K562 (cell line): Measurements from ENCODE around the gene BRCA1. TPM values are rescaled to one million over a fixed set of nuclear protein-coding genes. Genes with fewer than 3 reads are reported as not detected.

Experiments
- CBX2 ChIP-seq: fragments of 200-600 bp; sonication (generic); IDR thresholded peaks from one replicate; pipeline ENCODE4 v1.6.1; 2012; ENCODE audit warnings: mild to moderate bottlenecking, low read length, inconsistent platforms; ENCODE audit not compliant: insufficient read depth, poor library complexity, severe bottlenecking
- IRF2 ChIP-seq: sonication (generic); formaldehyde crosslinking; IDR thresholded peaks from 2 replicates; pipeline ENCODE4 v1.8.1; 2022; ENCODE audit warnings: mild to moderate bottlenecking, missing genetic modification reagents
- MBD1 ChIP-seq: fragments of 250-450 bp; sonication (Bioruptor Pico); IDR thresholded peaks from 2 replicates; pipeline ENCODE4 v1.8.0; 2022; ENCODE audit warnings: inconsistent platforms
- MIER1 ChIP-seq: fragments of 450-650 bp; IDR thresholded peaks from 2 replicates; pipeline ENCODE4 v1.6.1; 2016; ENCODE audit warnings: antibody characterized with exemption, mild to moderate bottlenecking, low read depth
- MYC ChIP-seq, 2 experiments: fragments of 250-450 bp in 1 of 2; sonication (Bioruptor Pico) in 1 of 2; IDR thresholded peaks; 2 replicates each; pipeline versions ENCODE4 v1.5.1 to v1.6.1; 2012 to 2021; ENCODE audit warnings: low read depth in 2 of 2, borderline replicate concordance in 1 of 2, improper control_type of control experiment in 1 of 2, low read length in 1 of 2, mild to moderate bottlenecking in 1 of 2, moderate library complexity in 1 of 2
- RAD21 ChIP-seq, 2 experiments: fragments of 250-450 bp in 1 of 2; fragments of 450-650 bp in 1 of 2; sonication (Bioruptor Pico) in 1 of 2; formaldehyde crosslinking in 1 of 2; IDR thresholded peaks in 1 of 2; conservative IDR thresholded peaks in 1 of 2; 2 replicates each; pipeline versions ENCODE4 v1.4.0 to v1.8.0; 2020 to 2022; ENCODE audit warnings: mild to moderate bottlenecking in 2 of 2, moderate library complexity in 1 of 2
- SAFB2 ChIP-seq: fragments of 200-400 bp; formaldehyde crosslinking; IDR thresholded peaks from 2 replicates; pipeline ENCODE4 v1.6.1; 2018; ENCODE audit warnings: borderline replicate concordance, low read length, low read depth, moderate library complexity; ENCODE audit not compliant: severe bottlenecking
- SREBF2 ChIP-seq: sonication (generic); formaldehyde crosslinking; IDR thresholded peaks from 2 replicates; pipeline ENCODE4 v1.4.0; 2020; ENCODE audit warnings: mild to moderate bottlenecking, missing genetic modification reagents
- TEAD4 ChIP-seq, 2 experiments: sonication (generic) in 1 of 2; formaldehyde crosslinking in 1 of 2; IDR thresholded peaks; 2 replicates each; pipeline versions ENCODE4 v1.6.1 to v1.8.0; 2012 to 2022; ENCODE audit warnings: borderline replicate concordance in 1 of 2, inconsistent platforms in 1 of 2, low read length in 1 of 2, mild to moderate bottlenecking in 1 of 2, missing genetic modification reagents in 1 of 2
- THAP7 ChIP-seq: fragments of 250-450 bp; sonication (Bioruptor Pico); IDR thresholded peaks from 2 replicates; pipeline ENCODE4 v1.5.0; 2021
- ZNF197 ChIP-seq: fragments of 200-800 bp; sonication (Bioruptor generic); IDR thresholded peaks from 2 replicates; pipeline ENCODE4 v1.6.1; 2016; ENCODE audit warnings: low read depth, missing genetic modification characterization, missing compliant biosample characterization
- ZNF445 ChIP-seq: fragments of 250-450 bp; sonication (Bioruptor Pico); IDR thresholded peaks from 2 replicates; pipeline ENCODE4 v1.4.0; 2020; ENCODE audit warnings: low read depth, mild to moderate bottlenecking, moderate library complexity
- polyA plus RNA-seq, 8 experiments: library from polyadenylated mRNA; depleted of rRNA in 4 of 8; stranded (reverse) in 5 of 8; unstranded in 3 of 8; fragments of >200 nt; fragmentation: Nextera tagmentation in 2 of 8; fragmentation: Illumina TruSeq in 1 of 8; extraction: Ambion mirVana in 2 of 8; extraction: Trizol in 1 of 8; gene quantifications; 2 replicates each; pipeline versions ENCODE4 v1.2.1 to v1.2.3, GENCODE V29; 2011 to 2014; ENCODE audit warnings: inconsistent platforms in 1 of 8, missing spikeins in 1 of 8
- total RNA-seq, 7 experiments: library from RNA; depleted of rRNA in 6 of 7; stranded (reverse); fragments of >200 nt in 6 of 7; fragmentation: Illumina TruSeq in 2 of 7; extraction: Trizol in 2 of 7; gene quantifications; 2 replicates each; pipeline versions ENCODE4 v1.2.1 to v1.2.3, GENCODE V29; 2011 to 2021; ENCODE audit warnings: low replicate concordance in 1 of 7
- TF ChIP-seq, protein P1 (sequence below): IDR thresholded peaks from 2 replicates; pipeline ENCODE4 v1.6.1; 2012; ENCODE audit warnings: low read depth, low read length, improper control_type of control experiment, borderline replicate concordance
- TF ChIP-seq, protein P2 (sequence below): fragments of 250-450 bp; sonication (Bioruptor Pico); IDR thresholded peaks from 2 replicates; pipeline ENCODE4 v1.5.0; 2021; ENCODE audit warnings: mild to moderate bottlenecking, moderate library complexity
- TF ChIP-seq, protein P3 (sequence below): fragments of 250-450 bp; sonication (Bioruptor Pico); IDR thresholded peaks from 2 replicates; pipeline ENCODE4 v1.4.0; 2020

The BRCA1 gene
- total and polyA plus RNA-seq, 9 of the 15 experiments (the other 6 are each of a cell fraction or from before 2014, with no cell fraction given): 25.9 to 95.3 (median 62.3) TPM

- peak in 1 of 2 experiments; percentile 35; a peak in 2 of 4 replicates for TF ChIP-seq RAD21 (CRISPR knock-in tag; conservative IDR thresholded peaks at IDR 0.05 in 1 of 2, IDR thresholded peaks at IDR 0.05 in 1 of 2)
- no peak for TF ChIP-seq IRF2 (CRISPR knock-in tag)
- no peak for TF ChIP-seq MIER1
- TF ChIP-seq THAP7 (CRISPR knock-in tag): no peak
- TF ChIP-seq, protein P1, sequence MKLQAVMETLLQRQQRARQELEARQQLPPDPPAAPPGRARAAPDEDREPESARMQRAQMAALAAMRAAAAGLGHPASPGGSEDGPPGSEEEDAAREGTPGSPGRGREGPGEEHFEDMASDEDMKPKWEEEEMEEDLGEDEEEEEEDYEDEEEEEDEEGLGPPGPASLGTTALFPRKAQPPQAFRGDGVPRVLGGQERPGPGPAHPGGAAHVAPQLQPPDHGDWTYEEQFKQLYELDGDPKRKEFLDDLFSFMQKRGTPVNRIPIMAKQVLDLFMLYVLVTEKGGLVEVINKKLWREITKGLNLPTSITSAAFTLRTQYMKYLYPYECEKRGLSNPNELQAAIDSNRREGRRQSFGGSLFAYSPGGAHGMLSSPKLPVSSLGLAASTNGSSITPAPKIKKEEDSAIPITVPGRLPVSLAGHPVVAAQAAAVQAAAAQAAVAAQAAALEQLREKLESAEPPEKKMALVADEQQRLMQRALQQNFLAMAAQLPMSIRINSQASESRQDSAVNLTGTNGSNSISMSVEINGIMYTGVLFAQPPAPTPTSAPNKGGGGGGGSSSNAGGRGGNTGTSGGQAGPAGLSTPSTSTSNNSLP: no peak
- TF ChIP-seq CBX2: no peak
- TF ChIP-seq SREBF2 (CRISPR knock-in tag): no peak
- TF ChIP-seq TEAD4 (IDR thresholded peaks at IDR 0.05; ENCODE audit: low read length): no peak; the same call in 1 of the 2 replicates
- no peak for TF ChIP-seq TEAD4 (CRISPR knock-in tag; IDR thresholded peaks at IDR 0.05; ENCODE audit: borderline replicate concordance)
- no peak for TF ChIP-seq MBD1
- TF ChIP-seq ZNF445 (CRISPR knock-in tag): no peak
- no peak; the same call in 1 of the 2 replicates for TF ChIP-seq ZNF197 (CRISPR knock-in tag)
- TF ChIP-seq, protein P2, sequence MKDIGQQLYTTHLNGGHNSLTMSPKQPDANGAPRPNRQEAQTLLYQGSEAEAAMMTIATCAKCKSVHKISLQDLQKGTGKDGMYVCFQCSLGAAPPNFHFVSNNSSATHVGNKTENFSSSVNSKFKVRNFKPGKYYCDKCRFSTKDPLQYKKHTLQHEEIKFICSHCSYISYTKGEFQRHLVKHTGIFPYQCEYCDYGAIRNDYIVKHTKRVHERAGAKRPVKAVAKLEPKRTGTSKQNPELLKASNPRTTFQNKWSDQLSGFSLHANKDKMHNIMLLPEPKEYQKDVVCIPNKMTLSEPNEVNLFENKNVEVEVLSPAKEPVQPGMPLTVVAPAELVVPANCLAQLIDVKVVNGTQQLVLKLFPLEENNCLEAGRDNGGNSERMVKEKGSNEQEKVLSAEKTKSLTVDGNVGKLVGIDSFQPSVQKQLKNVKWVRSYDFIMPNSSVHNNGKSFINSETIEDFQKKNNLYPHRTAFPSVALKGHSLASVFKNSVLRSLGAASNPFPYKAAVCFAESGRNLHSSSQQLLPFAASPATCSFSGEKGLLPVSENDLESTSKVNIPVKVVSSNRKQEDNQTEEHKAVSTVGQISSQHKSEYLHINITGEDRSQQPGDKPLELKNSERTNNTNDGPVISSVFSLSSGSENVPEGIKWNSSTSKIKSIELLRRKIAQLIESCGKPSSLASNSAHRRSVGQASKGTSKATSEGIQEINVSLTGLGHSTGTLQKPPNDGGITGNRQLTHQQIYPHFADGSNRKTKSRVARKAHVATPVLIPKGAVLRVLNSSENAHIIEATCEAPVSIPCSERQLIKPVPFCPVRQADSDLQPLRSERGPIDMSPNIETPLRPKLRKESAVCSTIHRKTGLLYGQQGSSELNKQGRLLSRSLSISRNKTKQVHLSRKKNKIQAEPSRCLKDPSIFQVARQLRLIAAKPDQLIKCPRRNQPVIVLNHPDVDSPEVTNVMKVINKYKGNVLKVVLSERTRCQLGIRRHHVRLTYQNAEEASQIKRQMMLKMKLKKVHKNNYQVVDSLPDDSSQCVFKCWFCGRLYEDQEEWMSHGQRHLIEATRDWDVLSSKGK (CRISPR knock-in tag): no peak
- TF ChIP-seq, protein P3, sequence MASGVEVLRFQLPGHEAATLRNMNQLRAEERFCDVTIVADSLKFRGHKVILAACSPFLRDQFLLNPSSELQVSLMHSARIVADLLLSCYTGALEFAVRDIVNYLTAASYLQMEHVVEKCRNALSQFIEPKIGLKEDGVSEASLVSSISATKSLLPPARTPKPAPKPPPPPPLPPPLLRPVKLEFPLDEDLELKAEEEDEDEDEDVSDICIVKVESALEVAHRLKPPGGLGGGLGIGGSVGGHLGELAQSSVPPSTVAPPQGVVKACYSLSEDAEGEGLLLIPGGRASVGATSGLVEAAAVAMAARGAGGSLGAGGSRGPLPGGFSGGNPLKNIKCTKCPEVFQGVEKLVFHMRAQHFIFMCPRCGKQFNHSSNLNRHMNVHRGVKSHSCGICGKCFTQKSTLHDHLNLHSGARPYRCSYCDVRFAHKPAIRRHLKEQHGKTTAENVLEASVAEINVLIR (CRISPR knock-in tag): no peak
- peak; percentile 75 for TF ChIP-seq MYC (IDR thresholded peaks at IDR 0.05; ENCODE audit: low read depth, low read length)
- no peak for TF ChIP-seq MYC (CRISPR knock-in tag; IDR thresholded peaks at IDR 0.05; ENCODE audit: borderline replicate concordance, low read depth)
- no peak for TF ChIP-seq SAFB2
Observed at GRCh38 chr17:43170766-43171585, 45.8 kb upstream of the BRCA1 start, which contains the start of gene NBR1 (continued).
